GM18909 (cell line): Measurements from ENCODE around the gene VCAM1.
"Not testable (repeated sequence)": the region's sequence is repeated elsewhere in the genome, so short reads cannot be mapped to it uniquely, and the experiment has no call there.

Source experiments
- ATAC-seq: cut with Tn5 transposase; IDR thresholded peaks from one replicate; pipeline ENCODE4 v1.9.1; 2021; ENCODE audit warnings: mild to moderate bottlenecking; ENCODE audit not compliant: unreplicated experiment, poor library complexity

Gene VCAM1, protein sequence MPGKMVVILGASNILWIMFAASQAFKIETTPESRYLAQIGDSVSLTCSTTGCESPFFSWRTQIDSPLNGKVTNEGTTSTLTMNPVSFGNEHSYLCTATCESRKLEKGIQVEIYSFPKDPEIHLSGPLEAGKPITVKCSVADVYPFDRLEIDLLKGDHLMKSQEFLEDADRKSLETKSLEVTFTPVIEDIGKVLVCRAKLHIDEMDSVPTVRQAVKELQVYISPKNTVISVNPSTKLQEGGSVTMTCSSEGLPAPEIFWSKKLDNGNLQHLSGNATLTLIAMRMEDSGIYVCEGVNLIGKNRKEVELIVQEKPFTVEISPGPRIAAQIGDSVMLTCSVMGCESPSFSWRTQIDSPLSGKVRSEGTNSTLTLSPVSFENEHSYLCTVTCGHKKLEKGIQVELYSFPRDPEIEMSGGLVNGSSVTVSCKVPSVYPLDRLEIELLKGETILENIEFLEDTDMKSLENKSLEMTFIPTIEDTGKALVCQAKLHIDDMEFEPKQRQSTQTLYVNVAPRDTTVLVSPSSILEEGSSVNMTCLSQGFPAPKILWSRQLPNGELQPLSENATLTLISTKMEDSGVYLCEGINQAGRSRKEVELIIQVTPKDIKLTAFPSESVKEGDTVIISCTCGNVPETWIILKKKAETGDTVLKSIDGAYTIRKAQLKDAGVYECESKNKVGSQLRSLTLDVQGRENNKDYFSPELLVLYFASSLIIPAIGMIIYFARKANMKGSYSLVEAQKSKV

DNA sequence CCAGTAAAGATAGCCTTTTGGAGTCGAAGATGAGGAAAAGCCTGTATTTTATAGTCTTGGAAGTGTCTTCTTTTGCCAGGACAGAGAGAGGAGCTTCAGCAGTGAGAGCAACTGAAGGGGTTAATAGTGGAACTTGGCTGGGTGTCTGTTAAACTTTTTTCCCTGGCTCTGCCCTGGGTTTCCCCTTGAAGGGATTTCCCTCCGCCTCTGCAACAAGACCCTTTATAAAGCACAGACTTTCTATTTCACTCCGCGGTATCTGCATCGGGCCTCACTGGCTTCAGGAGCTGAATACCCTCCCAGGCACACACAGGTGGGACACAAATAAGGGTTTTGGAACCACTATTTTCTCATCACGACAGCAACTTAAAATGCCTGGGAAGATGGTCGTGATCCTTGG, at the start of gene VCAM1:
Gene VCAM1 (plus strand): TSS at position 253 of the 400 bp plus-strand sequence. CDS start 119 bp downstream, at position 372.
- ATAC-seq = peak; percentile 50

DNA sequence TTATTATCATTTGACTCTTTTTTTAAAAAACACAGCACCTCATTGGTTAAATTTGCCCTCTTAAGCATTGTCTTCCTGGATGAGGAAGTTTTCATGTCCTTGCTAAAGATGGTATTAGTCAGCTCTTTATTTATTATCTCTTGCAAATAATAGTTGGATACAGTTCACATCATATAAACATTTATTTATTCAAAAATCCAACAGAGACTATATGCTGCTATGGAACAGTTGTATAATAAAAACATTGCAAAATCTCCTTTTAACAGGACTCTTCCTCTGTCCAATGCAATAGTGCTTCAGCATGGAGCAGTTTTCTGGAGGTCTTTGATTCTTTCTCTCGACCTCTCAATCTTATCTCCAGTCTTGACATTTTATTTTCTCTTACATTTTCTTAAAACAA, 49.5 kb upstream of the VCAM1 start:
- ATAC-seq = no peak

DNA sequence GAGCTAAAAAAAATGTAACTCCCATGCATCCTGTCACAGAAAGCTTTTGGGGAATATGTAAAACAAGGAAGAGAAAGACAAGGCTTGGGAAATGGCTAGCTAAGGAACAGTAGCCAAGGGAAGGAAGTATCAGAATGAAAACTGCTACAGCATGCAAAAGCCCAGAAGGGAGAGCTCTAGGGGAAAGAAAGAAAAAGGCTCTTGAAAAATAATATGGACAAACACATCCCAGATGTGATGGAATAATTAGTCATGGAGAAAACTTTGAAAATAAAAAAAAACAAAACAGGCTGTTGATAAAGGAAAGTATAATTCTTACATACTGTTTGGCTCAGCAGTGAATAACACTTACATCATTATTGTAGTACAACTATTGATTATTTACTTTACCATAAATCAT, 47.9 kb upstream of the VCAM1 start:
- no peak for ATAC-seq

DNA sequence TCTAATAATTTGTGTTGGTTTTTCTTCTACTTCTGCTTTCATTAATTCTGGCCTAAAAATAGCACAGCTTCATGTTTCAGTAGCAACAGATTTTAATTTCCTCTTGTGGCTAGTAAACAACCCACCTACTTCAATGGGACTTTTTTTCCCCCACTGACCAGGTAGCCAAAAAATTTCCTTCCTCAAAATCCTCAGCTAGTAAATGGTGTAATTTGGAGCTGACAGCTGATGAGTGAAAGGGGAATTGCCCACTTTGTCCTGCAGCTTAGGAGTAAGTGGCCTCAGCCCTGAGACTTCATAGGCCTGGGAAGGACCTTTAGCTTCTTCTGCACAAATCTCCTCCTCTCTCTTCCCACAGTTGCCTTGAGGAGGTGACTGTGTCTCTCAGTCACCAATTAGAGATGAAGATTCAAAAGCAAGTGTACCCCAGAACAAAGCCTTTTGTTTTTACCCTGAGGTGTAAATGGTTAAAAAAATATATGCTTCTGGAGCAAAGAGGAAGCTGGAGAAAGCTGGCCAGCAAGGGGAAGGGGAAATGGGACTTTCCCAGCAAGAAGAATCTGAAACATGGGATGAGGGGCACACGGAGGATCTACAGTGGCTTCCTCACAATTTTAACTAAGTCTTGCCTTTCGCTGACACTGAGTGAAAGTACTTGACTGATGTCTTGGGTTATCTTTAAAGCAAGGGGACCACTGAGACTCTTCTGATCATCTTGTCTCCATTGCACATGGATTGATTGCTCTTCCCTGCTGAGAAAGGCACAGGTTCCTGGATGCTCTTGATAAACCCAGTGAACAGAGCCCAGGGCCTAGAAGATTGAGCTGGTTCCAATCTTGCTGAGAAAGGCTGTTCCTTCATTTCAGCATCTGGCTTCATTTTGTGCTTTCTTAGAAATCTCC, 35.8 kb upstream of the VCAM1 start:
- no peak for ATAC-seq

DNA sequence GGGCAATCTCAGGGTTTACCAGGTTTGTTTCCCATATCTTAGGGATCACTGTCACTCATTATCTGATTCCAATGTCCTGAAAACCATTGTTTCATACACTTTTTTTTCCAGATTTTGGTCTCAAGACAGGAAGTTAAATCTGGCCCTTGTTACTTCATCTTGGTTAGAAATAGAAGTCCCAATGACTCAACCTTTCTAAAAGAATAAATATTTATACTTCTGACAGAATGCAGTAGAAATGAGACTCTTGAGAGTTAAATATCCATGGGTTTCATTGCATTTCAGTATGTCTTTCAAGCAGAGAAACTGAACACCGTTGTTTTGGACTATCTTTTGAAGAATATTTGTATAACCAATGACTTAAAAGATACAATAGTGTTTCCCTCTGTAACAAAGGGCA, 19.8 kb upstream of the VCAM1 start:
- ATAC-seq = no peak

DNA sequence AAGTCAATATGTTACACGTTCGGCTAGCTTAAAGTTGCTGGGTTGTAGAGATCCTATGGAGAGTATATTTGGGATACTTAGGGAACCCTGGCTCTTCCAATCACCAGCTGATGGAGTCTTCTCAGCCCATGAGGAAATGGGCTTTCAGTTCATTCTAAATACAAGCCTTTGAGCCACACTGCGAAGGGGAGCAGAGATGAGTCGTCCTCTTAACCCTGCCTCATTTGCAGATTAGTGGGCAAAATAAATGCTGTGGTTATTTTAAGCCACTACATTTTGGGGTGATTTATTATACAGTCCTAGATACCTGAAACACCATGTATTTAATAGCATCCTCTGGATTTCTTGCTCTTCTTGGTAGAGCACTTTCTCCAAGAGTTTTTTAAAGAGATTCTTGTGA, 19.0 kb upstream of the VCAM1 start:
- ATAC-seq = no peak

DNA sequence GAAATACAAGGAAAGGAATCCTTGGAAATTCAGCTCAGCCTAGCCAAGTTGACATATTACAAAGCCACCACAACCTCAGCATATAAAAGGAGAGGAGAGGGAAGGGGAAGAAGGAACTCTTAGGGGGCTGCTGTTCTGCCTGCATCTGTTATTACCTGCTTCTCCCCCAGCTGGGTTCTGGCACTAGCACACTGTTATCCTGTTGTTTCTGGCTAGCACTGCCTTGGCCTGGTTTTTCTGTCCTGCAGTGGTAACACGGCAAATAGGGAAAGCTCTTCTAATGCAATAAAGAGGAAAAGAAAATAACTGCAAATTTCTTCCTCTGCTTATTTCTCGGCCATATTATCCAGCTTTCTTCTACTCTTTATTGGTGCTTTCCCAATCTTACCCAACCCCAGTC, 16.5 kb upstream of the VCAM1 start:
- no peak for ATAC-seq

DNA sequence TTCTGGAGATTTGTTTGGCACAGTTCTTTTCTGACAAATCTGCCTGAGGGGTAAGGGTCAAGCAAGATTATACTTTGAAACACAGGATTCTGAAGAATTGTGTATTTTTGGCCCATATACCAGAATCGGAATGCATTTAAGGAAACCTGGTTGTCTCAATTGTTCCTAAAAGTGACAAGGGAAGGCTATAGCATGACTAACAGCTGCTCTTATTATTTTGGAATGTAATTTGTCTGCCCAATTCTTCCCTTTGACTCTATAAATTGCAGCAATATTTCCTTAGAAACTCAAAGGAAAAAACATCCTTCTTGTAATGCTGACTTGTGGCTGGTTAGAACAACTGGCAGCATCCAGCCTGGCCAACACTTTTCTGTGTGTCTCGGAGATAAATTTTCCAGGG, 15.8 kb upstream of the VCAM1 start:
- ATAC-seq = no peak

DNA sequence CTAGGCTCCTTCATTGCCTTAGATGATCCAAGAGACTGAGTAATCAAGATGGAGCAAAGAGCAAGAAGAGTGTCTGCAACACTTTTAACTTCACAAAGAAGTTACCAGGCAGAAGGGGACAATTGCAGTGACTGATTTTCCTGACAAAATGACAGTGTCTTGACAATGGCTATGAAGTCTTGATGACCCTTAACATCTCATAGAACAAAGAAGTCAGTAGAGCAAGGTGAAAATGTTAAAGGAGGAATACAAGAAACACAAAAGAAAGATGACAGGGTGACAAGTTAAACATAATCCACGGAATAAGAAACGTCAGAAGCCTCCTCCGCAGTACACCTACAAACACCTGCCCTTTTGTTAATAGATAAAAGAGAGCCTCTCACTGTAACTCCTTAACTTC, 15.1 kb upstream of the VCAM1 start:
- ATAC-seq = no peak

DNA sequence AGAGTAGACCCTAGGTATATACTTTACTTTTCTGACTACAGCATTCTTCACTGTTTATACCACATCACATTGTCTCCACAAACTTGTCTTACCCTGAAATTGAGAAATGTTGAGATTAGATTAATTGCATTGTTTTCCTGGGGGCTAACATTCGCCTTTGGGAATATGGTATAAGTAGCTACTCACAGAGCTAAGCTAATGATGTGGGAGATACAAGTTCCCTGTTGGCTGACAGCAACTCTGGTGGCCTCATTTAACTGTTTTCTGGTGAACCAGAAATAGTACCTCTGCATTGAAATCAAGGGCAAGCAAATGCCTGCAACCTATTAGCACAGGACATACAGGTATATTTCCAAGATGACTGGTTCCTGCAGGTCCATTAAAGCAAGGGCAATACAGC, 13.2 kb upstream of the VCAM1 start:
- no peak for ATAC-seq

DNA sequence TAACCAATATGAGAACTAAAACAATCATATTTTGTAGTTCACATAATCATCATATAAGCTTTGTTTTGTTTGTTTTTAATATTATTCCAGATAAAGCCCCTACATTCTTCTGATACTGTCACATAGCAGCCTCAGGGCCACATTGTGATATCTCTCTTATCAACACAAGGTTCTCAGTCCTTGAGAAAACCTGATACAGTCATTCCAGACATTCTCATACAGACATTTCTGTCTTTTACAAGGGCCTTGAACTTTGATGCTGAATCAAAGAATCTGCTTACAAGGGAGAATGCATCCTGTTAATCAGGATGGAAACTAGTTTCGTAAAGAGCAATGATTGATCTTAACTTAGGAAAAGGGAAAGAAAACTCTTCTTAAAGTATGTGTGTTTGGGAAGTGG, 12.7 kb upstream of the VCAM1 start:
- no peak for ATAC-seq

DNA sequence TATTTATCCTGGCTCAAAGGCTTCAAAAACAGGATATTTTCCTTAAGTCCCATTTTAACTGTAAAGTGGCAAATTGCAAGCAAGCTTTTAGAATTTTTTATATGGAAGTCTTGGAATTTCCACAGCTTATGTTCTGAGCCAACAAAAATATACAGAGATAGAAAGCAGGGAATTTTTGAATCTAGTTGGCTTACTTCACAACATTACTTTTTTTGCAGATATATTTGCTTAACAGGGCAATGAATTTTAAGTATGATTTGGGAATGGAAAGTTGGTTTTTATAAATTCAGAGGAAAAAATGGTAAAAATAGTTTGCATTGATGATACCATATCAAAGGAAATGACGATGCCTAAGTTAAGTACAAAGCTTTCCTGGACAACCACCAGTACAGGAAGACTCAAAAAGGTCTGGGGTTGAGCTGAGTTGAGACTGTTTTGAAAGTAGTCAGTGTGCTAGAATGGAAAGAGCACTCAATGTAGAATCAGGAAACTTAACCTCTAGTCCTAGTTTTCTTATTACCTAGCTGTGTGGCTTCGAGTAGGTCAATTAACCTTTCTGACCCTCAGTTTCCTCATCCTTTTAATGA, 11.0 kb upstream of the VCAM1 start:
- ATAC-seq = no peak

DNA sequence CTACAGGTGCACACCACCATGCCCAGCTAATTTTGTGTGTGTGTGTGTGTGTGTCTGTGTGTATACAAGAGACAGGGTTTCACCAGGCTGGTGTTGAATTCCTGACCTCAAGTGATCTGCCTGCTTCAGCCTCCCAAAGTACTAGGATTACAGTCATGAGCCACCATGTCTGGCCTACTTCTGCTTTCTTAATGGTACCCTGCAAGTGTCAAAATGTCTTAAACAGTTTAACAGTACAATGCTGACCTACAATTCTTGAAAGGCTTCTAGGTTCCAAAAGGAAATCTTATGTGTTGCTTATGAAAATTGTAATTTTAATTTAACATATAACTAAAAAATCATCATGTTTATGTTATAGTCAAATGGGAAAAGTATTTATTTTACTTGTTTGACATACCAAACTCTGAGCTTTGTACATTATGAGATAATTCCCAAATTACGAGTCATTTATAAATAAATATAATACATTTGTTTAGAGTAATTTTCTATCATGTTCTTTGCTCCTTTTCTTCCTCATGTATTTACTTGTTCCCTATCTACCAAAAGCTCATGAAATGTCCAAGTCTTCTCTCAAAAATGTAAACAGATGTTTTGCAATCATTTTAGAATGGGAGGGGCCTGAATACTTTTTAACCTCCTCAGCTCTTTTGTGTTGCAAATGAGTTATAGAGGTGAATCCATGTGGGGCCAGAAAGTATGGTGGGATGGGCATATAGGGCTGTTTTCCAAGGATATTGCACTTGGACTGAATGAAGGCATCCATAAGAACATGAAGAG, 8.4 kb upstream of the VCAM1 start:
- no peak for ATAC-seq

DNA sequence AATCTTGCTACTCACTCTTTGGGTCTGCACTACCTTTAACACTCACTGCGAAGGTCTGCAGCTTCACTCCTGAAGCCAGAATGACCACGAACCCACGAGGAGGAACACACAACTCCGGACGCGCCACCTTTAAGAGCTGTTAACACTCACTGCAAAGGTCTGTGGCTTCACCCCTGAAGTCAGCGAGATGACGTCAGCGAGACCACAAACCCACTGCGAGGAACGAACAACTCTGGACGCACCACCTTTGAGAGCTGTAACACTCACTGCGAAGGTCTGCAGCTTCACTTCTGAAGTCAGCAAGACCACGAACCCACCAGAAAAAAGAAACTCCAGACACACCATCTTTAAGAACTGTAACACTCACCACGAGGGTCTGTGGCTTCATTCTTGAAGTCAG, 6.5 kb upstream of the VCAM1 start:
- not testable (repeated sequence) for ATAC-seq

DNA sequence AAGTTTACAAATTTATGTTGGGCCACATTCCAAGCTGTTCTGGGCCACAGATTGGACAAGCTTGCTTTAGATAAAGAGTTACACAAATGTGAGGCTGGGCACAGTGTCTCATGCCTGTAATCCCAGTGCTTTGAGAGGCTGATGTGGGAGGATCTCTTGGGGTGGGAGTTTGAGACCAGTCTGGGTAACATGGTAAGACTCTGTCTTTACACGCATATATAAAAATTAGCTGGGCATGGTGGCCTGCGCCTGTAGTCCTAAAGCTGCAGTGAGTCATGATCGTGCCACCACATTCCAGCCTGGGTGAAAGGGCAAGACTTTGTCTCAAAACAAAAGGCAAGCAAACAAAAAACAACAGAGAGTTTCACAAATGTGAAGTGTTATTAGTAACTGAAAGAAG, 5.9 kb upstream of the VCAM1 start:
- no peak for ATAC-seq

DNA sequence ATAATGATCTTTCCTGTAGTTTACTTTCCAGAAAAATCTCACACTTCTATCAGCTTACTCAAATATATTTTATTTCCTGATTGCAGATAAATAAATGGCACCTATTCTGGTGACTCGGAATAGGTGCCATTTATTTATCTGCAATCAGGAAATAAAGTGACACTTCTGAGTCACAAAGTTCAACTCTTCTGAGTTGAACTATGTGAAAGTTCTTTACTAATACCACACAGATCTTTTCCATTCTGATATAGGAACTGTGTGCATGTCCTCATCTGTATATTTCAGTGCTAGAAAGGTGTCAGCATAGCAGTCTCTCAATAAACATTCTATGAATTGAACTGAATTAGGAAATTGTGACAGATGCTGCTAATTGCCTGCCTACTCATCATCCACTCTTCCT, 4.9 kb upstream of the VCAM1 start:
- ATAC-seq = no peak

DNA sequence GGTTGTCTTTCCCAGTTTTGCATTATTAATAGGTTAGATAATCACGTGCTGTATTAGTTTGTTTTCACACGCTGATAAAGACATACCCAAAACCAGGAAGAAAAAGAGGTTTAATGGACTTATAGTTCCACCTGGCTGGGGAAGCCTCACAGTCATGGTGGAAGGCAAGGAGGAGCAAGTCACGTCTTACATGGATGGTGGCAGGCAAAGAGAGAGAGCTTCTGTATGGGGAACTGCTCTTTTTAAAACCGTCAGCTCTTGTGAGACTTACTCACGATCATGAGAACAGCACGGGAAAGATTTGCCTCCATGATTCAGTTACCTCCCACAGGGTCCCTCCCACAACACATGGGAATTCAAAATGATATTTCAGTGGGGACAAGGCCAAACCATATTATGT, 2.3 kb upstream of the VCAM1 start:
- no peak for ATAC-seq

DNA sequence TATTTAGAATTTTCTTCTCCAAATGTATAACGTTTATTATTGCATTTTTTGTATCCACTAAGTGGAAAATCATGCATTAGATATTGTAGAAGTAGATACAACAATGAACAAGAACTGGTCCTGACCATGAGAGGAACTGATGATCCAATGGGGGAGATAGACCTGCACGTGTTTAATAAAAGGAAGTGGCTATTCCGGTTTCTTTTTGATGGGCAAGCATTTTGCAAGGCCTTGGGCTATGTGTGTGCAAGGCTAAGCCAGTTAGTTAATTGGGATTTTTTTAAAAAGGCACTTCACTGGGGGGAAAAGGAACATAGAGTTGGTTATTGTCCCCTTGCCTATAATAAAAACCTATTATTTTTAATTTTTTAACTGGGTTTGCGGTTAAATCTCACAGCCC, 961 bp upstream of the VCAM1 start:
- no peak for ATAC-seq

DNA sequence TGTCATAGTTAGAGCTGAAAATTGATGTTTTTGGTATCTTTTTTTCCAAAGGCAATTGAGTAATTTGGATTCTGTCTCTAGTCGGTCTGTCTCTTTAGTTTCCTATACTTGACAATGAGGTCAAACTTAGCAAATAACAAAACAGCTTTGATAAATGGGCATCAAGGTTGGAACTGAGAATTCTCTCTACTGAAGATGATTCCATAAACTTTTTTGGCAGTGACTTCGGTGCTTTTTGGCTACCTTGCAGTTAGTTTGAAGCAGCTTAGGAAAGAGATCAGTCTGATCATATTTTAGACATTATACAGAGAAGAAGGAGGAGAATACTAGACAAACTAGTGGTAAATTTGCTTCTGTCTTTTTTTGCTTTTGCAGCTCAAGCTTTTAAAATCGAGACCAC, 559 bp downstream of the VCAM1 start:
- ATAC-seq = no peak

DNA sequence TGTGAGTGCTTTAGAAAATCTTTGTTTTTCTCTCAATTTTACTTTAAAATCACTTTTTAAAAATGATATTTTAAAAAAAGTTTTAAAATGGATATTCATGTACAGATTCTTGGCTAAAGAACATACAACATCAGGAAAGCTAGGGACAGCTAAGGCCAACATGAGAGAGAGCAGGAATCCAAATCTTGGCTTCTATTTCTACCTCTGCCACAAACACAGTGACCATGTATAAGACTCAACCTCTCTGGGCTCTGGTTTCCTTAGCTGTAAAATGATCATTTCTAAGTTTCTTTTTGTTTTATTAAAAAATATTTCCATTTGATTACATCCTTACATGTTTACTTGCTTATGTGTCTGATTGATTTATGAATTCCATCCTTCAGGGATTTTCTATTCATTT, 1.2 kb downstream of the VCAM1 start:
- ATAC-seq = no peak
